Colonic mucosa (tissue), 4 donors: Measurements from ENCODE around the gene AGAP9. TPM values are rescaled to one million over a fixed set of nuclear protein-coding genes. Genes with fewer than 3 reads are reported as not detected.
"Not testable (repeated sequence)": the region's sequence is repeated elsewhere in the genome, so short reads cannot be mapped to it uniquely, and the experiment has no call there.

Source experiments
- DNase-seq: peaks from one replicate; pipeline ENCODE4 v3.0.0-alpha.2; 2020
- H3K27ac ChIP-seq: fragments of 200-600 bp; one replicate; pipeline ENCODE4 v1.8.0; 2021
- H3K27me3 ChIP-seq: fragments of 200-600 bp; one replicate; pipeline ENCODE4 v1.8.0; 2021
- H3K36me3 ChIP-seq: fragments of 200-600 bp; one replicate; pipeline ENCODE4 v1.8.0; 2021
- H3K4me1 ChIP-seq: fragments of 200-600 bp; one replicate; pipeline ENCODE4 v1.8.0; 2021; ENCODE audit warnings: mild to moderate bottlenecking
- H3K4me3 ChIP-seq: fragments of 200-600 bp; one replicate; pipeline ENCODE4 v1.8.0; 2021
- H3K9ac ChIP-seq, 2 donors: one replicate each; pipeline ENCODE4 v1.7.0; 2013; ENCODE audit warnings: control low read depth in 2 of 2, low read depth in 2 of 2, low read length in 2 of 2
- H3K9me3 ChIP-seq: fragments of 200-600 bp; one replicate; pipeline ENCODE4 v1.8.0; 2021
- intact Hi-C: fragments of 100-400 bp; cut with DNase I; formaldehyde crosslinking; loops from one replicate; pipeline ENCODE4 v1.14.1; 2022
- total RNA-seq, 2 donors: library from RNA; stranded (reverse); fragmentation: NEBNext Ultra II Directional in 1 of 2; extraction: Animal tissue kit (Norgen Biotek cat#: 25700) in 1 of 2; gene quantifications; one replicate each; pipeline ENCODE4 v1.2.1, GENCODE V29; 2021
- donor health status: healthy.
- donor health status: DM: no; HTN: no; CAD: no.
- donor health status: DM: no; HTN: no; CAD: no.

Gene AGAP9
- total RNA-seq, 2 donors from 2014 or later, result 6.7 to 8.1 TPM

DNA sequence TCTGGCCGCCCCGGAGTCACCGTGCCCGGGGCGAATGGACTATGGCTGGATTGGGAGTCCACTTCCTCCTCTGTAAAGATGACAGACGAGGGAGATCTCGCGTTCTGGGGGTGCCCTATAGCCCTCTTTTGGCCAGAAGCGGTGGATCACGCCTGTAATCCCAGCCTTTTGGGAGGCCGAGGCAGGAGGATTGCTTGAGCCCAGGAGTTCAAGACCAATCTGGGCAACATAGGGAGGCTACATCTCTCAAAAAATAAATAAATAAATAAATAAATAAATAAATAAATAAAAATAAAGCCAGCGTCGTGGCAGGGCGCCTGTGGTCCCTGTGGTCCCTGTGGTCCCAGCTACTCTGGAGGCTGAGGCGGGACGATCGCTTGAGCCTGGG is 30.4 kb upstream of the AGAP9 start:
- H3K9ac ChIP-seq, intact Hi-C loops, H3K4me1 ChIP-seq, DNase-seq, H3K27me3 ChIP-seq, H3K36me3 ChIP-seq, H3K9me3 ChIP-seq: not testable (repeated sequence)
- Histone ChIP-seq H3K4me3 (peak overlapping the region; percentile 68), H3K27ac (peak overlapping the region; percentile 78)

DNA sequence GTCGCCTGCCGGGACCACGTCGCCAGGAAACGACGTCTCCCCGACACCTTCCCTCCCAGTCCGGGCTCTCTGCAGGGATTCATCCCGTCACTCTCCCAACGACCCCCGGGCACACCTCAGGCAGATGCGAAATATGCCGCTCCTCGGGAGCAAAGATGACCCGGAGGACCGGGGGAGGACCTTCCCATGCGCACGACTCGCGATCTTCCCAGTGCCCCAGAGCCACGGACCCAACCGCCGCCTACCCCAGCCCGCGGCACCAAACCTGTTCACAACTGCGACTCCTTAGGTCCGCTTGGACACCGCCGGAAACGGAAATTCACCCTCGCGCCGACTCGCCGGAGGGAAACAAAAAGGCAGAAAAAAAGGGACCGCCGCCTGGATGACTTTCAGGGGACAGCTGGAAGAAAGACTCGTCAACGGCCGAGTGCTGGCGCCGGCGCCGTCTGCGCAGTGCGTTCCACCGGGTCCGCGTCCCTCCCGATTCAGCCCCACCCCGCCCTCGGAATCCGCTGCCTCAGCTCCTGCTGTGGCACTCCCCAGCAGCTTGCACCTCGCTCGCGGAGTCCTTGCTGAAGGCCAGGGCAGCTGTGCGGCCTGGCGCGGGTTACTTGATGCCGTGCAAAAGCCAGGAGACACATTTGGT is 29.9 kb upstream of the AGAP9 start:
- H3K9me3 ChIP-seq, H3K27me3 ChIP-seq, intact Hi-C loops, H3K4me1 ChIP-seq, H3K36me3 ChIP-seq: not testable (repeated sequence)
- H3K27ac ChIP-seq, result peak overlapping the region; percentile 78
- peak overlapping the region; percentile 68 for H3K4me3 ChIP-seq
- H3K9ac ChIP-seq, result peak overlapping the region in 1 of 2 donors; percentile 64
- peak; percentile 89 for DNase-seq

DNA sequence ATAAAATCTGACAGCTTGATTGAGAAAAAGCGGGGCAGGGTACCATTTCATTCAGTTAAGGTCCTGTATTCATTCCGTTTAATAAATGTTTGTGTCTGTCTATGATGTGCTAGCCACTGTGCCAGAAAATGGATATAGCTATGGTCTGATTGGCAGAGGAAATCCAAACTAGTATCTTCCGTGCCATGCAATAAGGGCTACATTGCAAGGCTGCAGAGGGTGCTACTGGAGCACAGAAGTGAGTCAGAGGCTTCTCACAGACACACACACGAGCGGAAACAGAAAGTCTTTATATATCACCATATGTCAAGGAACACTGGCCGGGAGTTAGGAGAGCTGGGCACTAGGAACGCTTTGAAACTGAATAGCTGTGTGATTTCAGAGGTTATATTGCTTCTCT is 29.3 kb upstream of the AGAP9 start:
- H3K27me3 ChIP-seq, H3K36me3 ChIP-seq, H3K4me1 ChIP-seq, H3K9me3 ChIP-seq, intact Hi-C loops, H3K9ac ChIP-seq: not testable (repeated sequence)
- peak; percentile 55 for DNase-seq
- Histone ChIP-seq H3K27ac (peak overlapping the region; percentile 78), H3K4me3 (peak overlapping the region; percentile 68)

DNA sequence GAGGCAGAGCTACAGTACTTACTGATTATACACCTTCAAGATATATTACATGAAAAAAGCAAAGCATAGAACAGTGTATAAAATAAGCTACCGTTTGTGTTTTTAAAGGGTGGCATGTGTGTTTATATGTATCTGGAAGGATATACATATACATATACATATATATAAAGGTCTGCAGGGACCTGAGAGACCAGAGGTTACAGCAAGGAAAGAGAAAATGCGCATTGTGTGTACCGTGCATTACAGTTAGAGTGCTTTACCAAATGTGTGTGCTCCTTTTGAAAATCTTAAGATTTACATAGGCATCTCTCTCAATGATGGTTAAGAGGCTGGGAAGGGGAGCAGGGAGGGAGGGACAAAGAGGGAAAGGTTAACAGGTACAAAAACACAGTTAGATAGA is 23.8 kb upstream of the AGAP9 start:
- DNase-seq, H3K36me3 ChIP-seq, H3K4me3 ChIP-seq, H3K9me3 ChIP-seq, H3K9ac ChIP-seq, intact Hi-C loops, H3K4me1 ChIP-seq, H3K27me3 ChIP-seq, H3K27ac ChIP-seq: not testable (repeated sequence)

DNA sequence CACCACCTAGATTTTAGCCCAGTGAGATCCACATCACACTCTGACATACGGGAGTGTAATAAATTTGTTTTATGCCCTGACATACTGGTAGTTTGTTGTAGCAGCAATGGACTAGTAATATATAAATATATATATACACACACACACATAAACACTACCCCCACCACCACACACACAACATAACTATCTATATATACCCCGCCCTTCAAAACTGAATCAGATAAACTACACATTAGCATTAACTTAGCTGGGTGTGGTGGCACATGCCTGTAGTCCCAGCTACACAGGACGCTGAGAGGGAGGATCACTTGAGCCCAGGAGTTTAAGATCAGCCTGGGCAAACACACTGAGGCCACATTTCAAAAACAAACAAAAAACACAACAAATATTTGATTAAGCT is 13.0 kb upstream of the AGAP9 start:
- H3K27me3 ChIP-seq, H3K9ac ChIP-seq, H3K9me3 ChIP-seq, H3K4me1 ChIP-seq, H3K4me3 ChIP-seq, H3K36me3 ChIP-seq, H3K27ac ChIP-seq, DNase-seq, intact Hi-C loops: not testable (repeated sequence)

DNA sequence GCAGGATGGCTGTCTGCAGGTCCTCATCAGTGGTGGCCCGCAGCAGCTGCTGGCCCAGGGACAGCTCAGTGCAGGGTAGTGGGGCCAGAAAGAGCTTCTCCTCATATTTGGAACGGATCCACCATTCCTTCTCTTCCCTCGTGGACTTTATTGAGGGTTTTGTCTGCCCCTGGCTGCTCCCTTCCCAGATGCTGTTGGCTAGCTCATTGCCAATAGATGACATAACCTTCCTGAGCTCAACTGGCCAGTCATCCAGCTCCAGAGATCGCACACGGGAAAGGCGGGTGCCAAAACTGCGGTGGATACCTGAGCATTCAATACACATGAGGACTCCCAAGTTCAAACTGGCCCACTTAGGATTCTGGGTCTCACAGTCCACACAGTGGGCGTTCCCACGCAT is 21.1 kb downstream of the AGAP9 start:
- DNase-seq, H3K9ac ChIP-seq, H3K4me3 ChIP-seq, H3K9me3 ChIP-seq, H3K27ac ChIP-seq, intact Hi-C loops, H3K4me1 ChIP-seq, H3K36me3 ChIP-seq, H3K27me3 ChIP-seq: not testable (repeated sequence)

DNA sequence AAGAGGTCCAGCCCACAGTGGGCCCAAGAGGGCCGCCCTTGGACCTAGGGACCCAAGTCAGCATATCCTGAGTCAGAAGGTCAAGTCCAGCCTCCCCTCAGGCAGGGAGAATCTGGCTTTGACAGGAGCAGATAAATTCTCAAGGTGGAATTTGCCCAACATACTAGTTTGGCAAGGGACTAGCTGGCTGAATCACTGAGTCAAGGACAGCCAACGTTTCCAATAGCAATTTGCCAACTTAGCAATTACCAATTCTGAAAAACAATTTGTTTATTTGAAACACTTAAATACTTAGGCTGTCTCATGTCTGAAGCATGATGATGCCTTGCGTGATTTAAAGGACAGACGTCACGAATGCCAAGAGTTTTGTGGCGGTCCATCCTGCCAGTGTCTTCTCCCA is 29.2 kb downstream of the AGAP9 start:
- H3K4me1 ChIP-seq, DNase-seq, H3K9ac ChIP-seq, H3K27ac ChIP-seq, H3K9me3 ChIP-seq, H3K4me3 ChIP-seq, H3K36me3 ChIP-seq, H3K27me3 ChIP-seq, intact Hi-C loops: not testable (repeated sequence)

DNA sequence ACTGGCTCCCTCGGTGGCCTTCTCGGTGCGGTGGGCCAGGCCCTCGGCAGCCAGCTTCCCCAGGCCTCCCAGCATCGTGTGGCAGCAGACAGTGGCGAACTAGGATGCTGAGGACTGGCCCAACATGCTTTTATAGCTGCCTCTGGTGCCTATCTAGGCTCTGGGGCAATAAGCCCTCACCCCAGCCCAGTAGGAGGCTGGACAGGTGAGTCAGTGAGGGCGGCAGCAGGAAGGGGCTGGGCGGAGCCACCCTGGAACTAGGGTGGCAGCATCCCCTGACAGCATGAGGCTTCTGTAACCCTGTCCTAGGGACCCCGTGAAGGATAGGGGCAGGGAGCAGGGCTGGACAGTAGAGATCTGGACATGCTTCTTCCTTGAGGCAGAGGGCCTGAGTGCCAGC is 31.8 kb downstream of the AGAP9 start, which contains the start of gene FAM25G:
Gene FAM25G, minus strand, starts transcription at position 101 of the 400 bp plus-strand sequence. Its CDS starts 26 bp downstream, at position 75.
- H3K4me1 ChIP-seq, DNase-seq, H3K27ac ChIP-seq, H3K27me3 ChIP-seq, H3K4me3 ChIP-seq, H3K36me3 ChIP-seq, H3K9me3 ChIP-seq, intact Hi-C loops, H3K9ac ChIP-seq: not testable (repeated sequence)

DNA sequence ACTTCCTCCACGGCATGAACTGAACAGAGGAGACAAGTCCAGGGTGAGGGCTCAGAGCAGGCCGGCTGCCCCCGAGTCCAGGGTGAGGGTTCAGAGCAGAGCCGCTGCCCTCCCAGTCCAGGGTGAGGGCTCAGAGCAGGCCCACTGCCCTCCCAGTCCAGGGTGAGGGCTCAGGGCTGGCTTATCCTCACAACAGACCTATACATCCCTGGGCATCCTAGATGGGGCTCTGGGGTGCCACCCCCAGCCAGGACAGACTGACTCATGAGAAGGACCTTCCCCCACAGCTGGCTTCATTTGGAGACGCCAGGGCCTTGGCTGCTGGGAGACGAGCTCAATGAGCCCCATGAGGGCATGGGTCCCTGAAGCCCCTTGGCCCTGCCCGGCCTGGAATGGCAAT is 33.8 kb downstream of the AGAP9 start:
- H3K36me3 ChIP-seq, DNase-seq, H3K4me1 ChIP-seq, H3K27ac ChIP-seq, H3K27me3 ChIP-seq, intact Hi-C loops, H3K9me3 ChIP-seq, H3K4me3 ChIP-seq, H3K9ac ChIP-seq: not testable (repeated sequence)

DNA sequence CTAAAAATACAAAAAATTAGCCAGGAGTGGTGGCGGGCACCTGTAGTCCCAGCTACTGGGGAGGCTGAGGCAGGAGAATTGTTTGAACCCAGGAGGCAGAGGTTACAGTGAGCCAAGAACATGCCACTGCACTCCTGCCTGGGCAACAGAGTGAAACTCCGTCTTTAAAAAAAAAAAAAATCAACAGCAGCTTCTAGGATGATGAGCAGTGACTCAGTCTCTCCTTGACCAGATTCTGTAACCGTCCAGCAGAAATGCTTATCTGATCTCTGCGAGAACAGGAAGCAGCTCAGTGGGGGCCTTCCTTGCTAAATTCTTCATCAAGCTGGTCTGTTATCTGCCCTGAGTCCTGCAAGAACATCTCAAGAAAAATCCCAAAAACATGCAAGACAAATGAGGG is 37.5 kb downstream of the AGAP9 start:
- intact Hi-C loops, DNase-seq, H3K36me3 ChIP-seq, H3K4me3 ChIP-seq, H3K27ac ChIP-seq, H3K4me1 ChIP-seq, H3K27me3 ChIP-seq, H3K9me3 ChIP-seq, H3K9ac ChIP-seq: not testable (repeated sequence)

DNA sequence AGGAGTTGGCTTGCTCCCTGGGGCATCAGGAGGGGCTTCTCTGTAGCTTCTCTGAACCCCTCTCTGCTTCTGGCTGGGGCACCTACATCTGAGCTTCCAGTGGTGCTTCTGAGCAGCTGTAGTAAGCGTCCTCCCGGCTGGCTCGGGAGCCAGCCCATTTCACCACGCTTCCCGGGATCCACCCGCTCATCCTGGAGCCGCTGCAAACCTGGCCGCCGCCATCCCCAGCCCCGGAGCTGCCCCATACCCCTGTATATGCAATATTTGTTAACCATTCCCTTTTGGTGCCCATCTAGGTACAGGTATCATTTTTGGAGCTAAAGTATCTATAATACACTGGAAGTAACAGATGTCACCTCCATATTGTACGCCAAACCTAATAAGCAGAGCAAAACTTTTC is 38.7 kb downstream of the AGAP9 start:
- H3K4me3 ChIP-seq, DNase-seq, intact Hi-C loops, H3K9ac ChIP-seq, H3K36me3 ChIP-seq, H3K27ac ChIP-seq, H3K9me3 ChIP-seq, H3K4me1 ChIP-seq, H3K27me3 ChIP-seq: not testable (repeated sequence)

DNA sequence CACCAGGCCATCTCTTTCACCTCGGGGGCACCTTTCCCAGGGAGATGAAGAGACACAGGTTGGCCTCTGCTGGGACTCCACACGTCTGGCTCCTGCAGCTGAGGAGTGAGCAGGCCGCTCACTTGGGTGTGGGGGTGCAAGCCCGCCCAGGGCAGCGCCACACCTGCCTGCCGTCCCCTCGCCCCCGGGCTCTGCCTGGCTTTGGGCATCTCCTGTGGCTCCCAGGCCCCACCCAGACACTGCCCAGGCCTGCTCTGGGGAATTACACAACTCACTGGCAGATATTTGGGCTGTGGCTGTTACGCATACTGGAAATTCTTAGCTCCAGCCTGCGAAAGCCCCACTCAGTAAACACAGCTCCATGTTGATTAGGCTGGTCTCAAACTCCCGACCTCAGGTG is 39.5 kb downstream of the AGAP9 start, which contains the start of gene ANXA8:
Gene ANXA8, minus strand, starts transcription at position 193 of the 400 bp plus-strand sequence. Its CDS starts 182 bp downstream, at position 11.
- H3K4me3 ChIP-seq, H3K27ac ChIP-seq, H3K4me1 ChIP-seq, H3K9ac ChIP-seq, intact Hi-C loops, H3K9me3 ChIP-seq, H3K36me3 ChIP-seq, DNase-seq, H3K27me3 ChIP-seq: not testable (repeated sequence)

DNA sequence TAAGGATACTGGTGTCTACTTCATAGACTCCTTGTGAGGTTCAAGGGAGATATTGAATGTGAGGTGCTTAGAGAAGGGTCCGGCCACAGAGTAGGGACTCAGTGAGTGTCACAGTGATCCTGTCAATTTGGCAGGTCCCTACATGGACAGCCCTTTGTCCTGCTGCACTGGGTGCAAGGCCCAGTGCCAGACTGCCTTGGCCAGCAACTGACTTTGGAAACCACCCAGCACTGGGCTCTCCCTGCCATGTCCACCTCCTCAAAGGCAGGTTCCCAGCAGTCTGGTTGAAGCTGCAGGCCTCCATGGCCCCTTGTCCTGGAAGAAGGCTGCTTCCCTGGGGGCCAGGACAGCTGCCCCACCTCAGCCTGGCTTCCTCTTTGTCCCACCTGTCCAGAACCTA is 41.1 kb downstream of the AGAP9 start:
- H3K27me3 ChIP-seq, H3K4me1 ChIP-seq, H3K9ac ChIP-seq, H3K4me3 ChIP-seq, intact Hi-C loops, H3K36me3 ChIP-seq, H3K27ac ChIP-seq, H3K9me3 ChIP-seq, DNase-seq: not testable (repeated sequence)

DNA sequence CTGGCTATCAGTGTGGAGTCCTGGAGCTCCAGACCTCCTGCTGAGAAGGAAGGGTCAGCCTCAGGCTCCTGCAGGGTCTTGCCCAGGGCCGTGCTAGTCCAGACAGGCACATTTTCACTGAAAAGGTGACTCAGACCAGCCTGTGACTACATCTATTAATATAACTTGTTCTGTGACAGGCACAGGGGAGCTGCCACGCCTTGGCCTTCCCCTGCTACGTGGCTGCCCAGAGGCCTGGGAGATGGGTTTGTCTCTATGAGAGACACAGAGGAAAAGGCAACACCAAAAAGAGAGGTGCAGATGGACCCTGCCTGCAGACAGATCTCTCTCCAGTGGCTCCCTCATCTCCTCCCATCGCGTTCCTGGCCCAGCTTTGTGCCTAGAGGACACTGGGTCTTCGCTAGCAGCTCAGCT is 41.7 kb downstream of the AGAP9 start:
- H3K36me3 ChIP-seq, DNase-seq, H3K4me3 ChIP-seq, H3K9me3 ChIP-seq, H3K27me3 ChIP-seq, H3K9ac ChIP-seq, intact Hi-C loops, H3K4me1 ChIP-seq, H3K27ac ChIP-seq: not testable (repeated sequence)
